Measurements from ENCODE around the gene CCNB2. TPM values are rescaled to one million over a fixed set of nuclear protein-coding genes. Genes with fewer than 3 reads are reported as not detected.
"Not testable (repeated sequence)": the region's sequence is repeated elsewhere in the genome, so short reads cannot be mapped to it uniquely, and the experiment has no call there.

CCNB2 gene
- total and polyA plus RNA-seq, 7 donors: 0.12 to 0.25 (median 0.17) TPM; not detected in 2

DNA sequence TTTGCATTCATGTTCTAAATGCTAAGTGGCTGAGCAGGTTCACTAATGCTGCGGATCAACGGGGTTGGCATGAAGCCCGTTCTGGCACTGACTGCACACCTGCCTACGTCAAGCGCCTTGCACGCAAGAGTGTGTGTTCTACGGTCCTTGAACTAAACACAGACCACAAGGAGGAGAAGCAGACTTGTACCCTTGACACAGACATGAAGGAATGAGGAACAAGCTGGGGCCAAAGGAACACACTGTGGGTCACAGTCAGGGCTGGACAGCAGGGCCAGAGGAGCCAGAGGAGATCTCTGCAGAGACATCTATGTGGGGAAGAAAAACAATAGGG is 53.7 kb downstream of the CCNB2 start:
- no peak for ATAC-seq
- no peak for DNase-seq
- WGBS, 3 donors: 82 to 91% (median 87%) methylated on average over 7 of the region's 7 CpGs
- Histone ChIP-seq H3K4me3 (no peak overlapping the region), H3K9me3 (no peaks in the 10 kb centered on the region), H3K36me3 (ENCODE audit: insufficient read depth in 1 of 2, low read depth in 1 of 2) (peaks cover 5 to 80% of the 10 kb centered on the region in 2 donors), H3K27ac (no peak overlapping the region), H3K4me1 (no peaks in the 10 kb centered on the region), H3K27me3 (ENCODE audit: insufficient read depth in 3 of 3, low read length in 2 of 3) (no peaks in the 10 kb centered on the region)
- TF ChIP-seq, protein P1, sequence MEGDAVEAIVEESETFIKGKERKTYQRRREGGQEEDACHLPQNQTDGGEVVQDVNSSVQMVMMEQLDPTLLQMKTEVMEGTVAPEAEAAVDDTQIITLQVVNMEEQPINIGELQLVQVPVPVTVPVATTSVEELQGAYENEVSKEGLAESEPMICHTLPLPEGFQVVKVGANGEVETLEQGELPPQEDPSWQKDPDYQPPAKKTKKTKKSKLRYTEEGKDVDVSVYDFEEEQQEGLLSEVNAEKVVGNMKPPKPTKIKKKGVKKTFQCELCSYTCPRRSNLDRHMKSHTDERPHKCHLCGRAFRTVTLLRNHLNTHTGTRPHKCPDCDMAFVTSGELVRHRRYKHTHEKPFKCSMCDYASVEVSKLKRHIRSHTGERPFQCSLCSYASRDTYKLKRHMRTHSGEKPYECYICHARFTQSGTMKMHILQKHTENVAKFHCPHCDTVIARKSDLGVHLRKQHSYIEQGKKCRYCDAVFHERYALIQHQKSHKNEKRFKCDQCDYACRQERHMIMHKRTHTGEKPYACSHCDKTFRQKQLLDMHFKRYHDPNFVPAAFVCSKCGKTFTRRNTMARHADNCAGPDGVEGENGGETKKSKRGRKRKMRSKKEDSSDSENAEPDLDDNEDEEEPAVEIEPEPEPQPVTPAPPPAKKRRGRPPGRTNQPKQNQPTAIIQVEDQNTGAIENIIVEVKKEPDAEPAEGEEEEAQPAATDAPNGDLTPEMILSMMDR (IDR thresholded peaks at IDR 0.05): no peak
- intact Hi-C loops (cut with DNase I): no loop called here

- no peaks in the 10 kb centered on the region for H3K27me3 ChIP-seq (ENCODE audit: insufficient read depth in 3 of 3, low read length in 2 of 3)
- intact Hi-C loops (cut with DNase I): no loop called here
- TF ChIP-seq, protein P1 (IDR thresholded peaks at IDR 0.05): no peak
- H3K36me3 ChIP-seq (ENCODE audit: insufficient read depth in 1 of 2, low read depth in 1 of 2): peaks cover 5 to 76% of the 10 kb centered on the region in 2 donors
- H3K9me3 ChIP-seq: no peaks in the 10 kb centered on the region
- no peak overlapping the region for H3K27ac ChIP-seq
- DNase-seq (no peak), ATAC-seq (no peak)
- 87 to 92% (median 88%) methylated on average over 9 of the region's 9 CpGs for WGBS, 3 donors
- no peak overlapping the region for H3K4me3 ChIP-seq
- H3K4me1 ChIP-seq: no peaks in the 10 kb centered on the region
Measured at GRCh38 chr15:59159210-59159609, 54.3 kb downstream of the CCNB2 start.

GRCh38 chr15:59160880-59161593 is 56.1 kb downstream of the CCNB2 start:
- Histone ChIP-seq H3K4me1 (no peaks in the 10 kb centered on the region), H3K9me3 (no peaks in the 10 kb centered on the region), H3K36me3 (ENCODE audit: insufficient read depth in 1 of 2, low read depth in 1 of 2) (peaks cover 5 to 75% of the 10 kb centered on the region in 2 donors), H3K27me3 (ENCODE audit: insufficient read depth in 3 of 3, low read length in 2 of 3) (no peaks in the 10 kb centered on the region), H3K27ac (no peak overlapping the region), H3K4me3 (no peak overlapping the region)
- 86 to 87% (median 86%) methylated on average over 23 of the region's 23 CpGs for WGBS, 3 donors
- intact Hi-C loops (cut with DNase I): no loop called here
- no peak for DNase-seq
- ATAC-seq: no peak
- TF ChIP-seq, protein P1 (IDR thresholded peaks at IDR 0.05): peak; percentile 24

- ATAC-seq; H3K27me3 ChIP-seq (ENCODE audit: insufficient read depth in 3 of 3, low read length in 2 of 3); H3K27ac ChIP-seq; DNase-seq; H3K4me3 ChIP-seq; H3K4me1 ChIP-seq; intact Hi-C loops (cut with DNase I); H3K9me3 ChIP-seq: not testable (repeated sequence)
- H3K36me3 ChIP-seq (ENCODE audit: insufficient read depth in 1 of 2, low read depth in 1 of 2): peaks cover 5 to 65% of the 10 kb centered on the region in 2 donors
- WGBS, 3 donors: 96 to 98% (median 97%) methylated on average over 8 of the region's 8 CpGs
Measured at GRCh38 chr15:59162080-59162479, 57.1 kb downstream of the CCNB2 start.

DNA sequence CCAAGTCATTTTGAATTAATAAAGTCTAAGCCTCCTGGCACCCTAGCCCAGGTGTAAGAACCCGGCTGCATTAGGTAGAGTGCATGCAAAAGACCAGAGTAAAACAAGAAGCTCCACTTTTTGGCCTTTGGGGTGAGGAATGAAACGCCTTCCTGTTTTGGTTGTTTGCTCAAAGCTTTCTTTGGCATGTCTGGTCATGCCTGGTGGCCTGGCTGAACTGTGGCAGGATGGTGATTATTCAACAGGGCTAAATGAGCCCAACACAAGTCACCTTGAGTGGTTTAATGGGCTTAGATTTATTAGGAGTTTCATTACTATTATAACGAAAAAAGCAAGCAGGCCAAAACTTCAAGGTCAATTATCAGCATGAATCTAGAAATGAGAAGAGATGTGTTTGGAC is 60.8 kb downstream of the CCNB2 start:
- ATAC-seq: no peak
- no peaks in the 10 kb centered on the region for H3K4me1 ChIP-seq

More for the DNA sequence above, 60.8 kb downstream of the CCNB2 start:
- no peaks in the 10 kb centered on the region for H3K27me3 ChIP-seq (ENCODE audit: insufficient read depth in 3 of 3, low read length in 2 of 3)
- no peak overlapping the region for H3K27ac ChIP-seq
- no peak for DNase-seq
- intact Hi-C loops (cut with DNase I): no loop called here
- H3K36me3 ChIP-seq (ENCODE audit: insufficient read depth in 1 of 2, low read depth in 1 of 2): peaks cover 0 to 37% of the 10 kb centered on the region in 2 donors
- no peak overlapping the region for H3K4me3 ChIP-seq
- TF ChIP-seq, protein P1 (IDR thresholded peaks at IDR 0.05): no peak
- no peaks in the 10 kb centered on the region for H3K9me3 ChIP-seq
- 82 to 88% (median 84%) methylated on average over 3 of the region's 3 CpGs for WGBS, 3 donors
